Endothelial cell of umbilical vein (primary cell): ENCODE measurements around the gene DUSP22. TPM values are rescaled to one million over a fixed set of nuclear protein-coding genes. Genes with fewer than 3 reads are reported as not detected.

ENCODE experiments used
- BruUV-seq: library from RNA; stranded (reverse); fragments of 400-500 nt; replicated peaks from 2 replicates; lab custom pipeline; 2021; lab: Mats Ljungman, UMichigan
- CTCF ChIA-PET: fragments of 300-600, 350-600 bp; sonication (Branson Sonifier 250); formaldehyde crosslinking; loops from one replicate; lab custom pipeline; 2021; ENCODE audit warnings: antibody characterized with exemption, inconsistent platforms; lab: Charles Lee
- POLR2A ChIA-PET: fragments of 300-600, 350-600 bp; sonication (Branson Sonifier 250); formaldehyde crosslinking; loops from one replicate; lab custom pipeline; 2021; ENCODE audit warnings: antibody characterized with exemption, inconsistent platforms; lab: Charles Lee
- DNase-seq: peaks from one replicate; pipeline ENCODE4 v3.0.0-alpha.2; 2011; ENCODE audit warnings: low read depth, low spot score
- FAIRE-seq: peaks from 2 replicates; lab custom pipeline; 2011; peaks lifted over from hg19 to GRCh38; lab: Jason Lieb, UNC
- H2AFZ ChIP-seq: 2 replicates; pipeline ENCODE4 v1.6.0; 2012; ENCODE audit warnings: low read depth, low read length, control low read depth, inconsistent platforms
- H3K27ac ChIP-seq: 2 replicates; pipeline ENCODE4 v1.5.1; 2011; ENCODE audit warnings: low read depth, mild to moderate bottlenecking, control low read depth, low read length, moderate library complexity; ENCODE audit not compliant: insufficient read depth
- H3K27me3 ChIP-seq, 2 experiments: 2 replicates each; pipeline versions ENCODE4 v1.6.0 to v1.6.1; 2011; ENCODE audit warnings: low read length in 2 of 2, mixed read lengths in 1 of 2; ENCODE audit not compliant: control insufficient read depth in 2 of 2, insufficient read depth in 2 of 2
- H3K36me3 ChIP-seq, 2 experiments: 2 replicates in 1 of 2; 3 replicates in 1 of 2; pipeline ENCODE4 v1.5.1; 2011; ENCODE audit warnings: low read length in 2 of 2, mild to moderate bottlenecking in 1 of 2, moderate library complexity in 1 of 2; ENCODE audit not compliant: control insufficient read depth in 2 of 2, insufficient read depth in 2 of 2; ENCODE audit errors: extremely low read depth in 1 of 2
- H3K4me1 ChIP-seq: 3 replicates; pipeline ENCODE4 v1.5.1; 2011; ENCODE audit warnings: mild to moderate bottlenecking, low read length; ENCODE audit not compliant: control insufficient read depth, insufficient read depth; ENCODE audit errors: extremely low read depth
- H3K4me2 ChIP-seq: 2 replicates; pipeline ENCODE4 v1.6.1; 2011; ENCODE audit warnings: low read length, control low read depth, mixed read lengths; ENCODE audit not compliant: insufficient read depth
- H3K4me3 ChIP-seq, 3 experiments: fragments of 200-600 bp in 1 of 3; sonication (generic), shearing (Covaris generic) in 1 of 3; replicated peaks in 1 of 3; 2 replicates each; pipeline ENCODE4 v1.5.1; 2011 to 2016; ENCODE audit warnings: control low read depth in 3 of 3, low read length in 3 of 3, mild to moderate bottlenecking in 2 of 3, inconsistent platforms in 1 of 3, low read depth in 1 of 3, moderate library complexity in 1 of 3; ENCODE audit not compliant: insufficient read depth in 1 of 3
- H3K79me2 ChIP-seq: 2 replicates; pipeline ENCODE4 v1.6.0; 2012; ENCODE audit warnings: low read length, inconsistent platforms; ENCODE audit not compliant: control insufficient read depth, insufficient read depth
- H3K9ac ChIP-seq: replicated peaks from 2 replicates; pipeline ENCODE3; 2011; ENCODE audit warnings: low read length, control low read depth; ENCODE audit not compliant: insufficient read depth; ENCODE audit errors: extremely low read depth
- H3K9me1 ChIP-seq: replicated peaks from 3 replicates; pipeline ENCODE4 v1.6.0; 2011; ENCODE audit warnings: mild to moderate bottlenecking, low read length; ENCODE audit not compliant: control insufficient read depth, insufficient read depth; ENCODE audit errors: extremely low read depth
- H3K9me3 ChIP-seq: replicated peaks from 2 replicates; pipeline ENCODE4 v1.5.1; 2012; ENCODE audit warnings: low read length, inconsistent platforms; ENCODE audit not compliant: control insufficient read depth, insufficient read depth
- H4K20me1 ChIP-seq: replicated peaks from 2 replicates; pipeline ENCODE3; 2011; ENCODE audit warnings: mild to moderate bottlenecking, low read length; ENCODE audit not compliant: control insufficient read depth, insufficient read depth; ENCODE audit errors: extremely low read depth
- CTCF ChIP-seq, 2 donors: IDR thresholded peaks; 1 replicate in 1 of 2; 2 replicates in 1 of 2; pipeline ENCODE4 v1.5.1; 2011; ENCODE audit warnings: low read length in 2 of 2, mild to moderate bottlenecking in 2 of 2, moderate library complexity in 2 of 2, control low read depth in 1 of 2, inconsistent platforms in 1 of 2, low read depth in 1 of 2; ENCODE audit not compliant: insufficient read depth in 1 of 2; ENCODE audit errors: extremely low read depth in 1 of 2
- GATA2 ChIP-seq: IDR thresholded peaks from 2 replicates; pipeline ENCODE4 v1.7.0; 2011; ENCODE audit warnings: low read depth, mild to moderate bottlenecking, moderate library complexity, mixed read lengths, low read length; ENCODE audit not compliant: insufficient read length, insufficient read depth
- JUN ChIP-seq: IDR thresholded peaks from 2 replicates; pipeline ENCODE4 v1.6.1; 2011; ENCODE audit warnings: borderline replicate concordance, low read depth; ENCODE audit not compliant: insufficient read length, insufficient read depth
- MAX ChIP-seq: IDR thresholded peaks from 2 replicates; pipeline ENCODE4 v1.6.1; 2011; ENCODE audit not compliant: insufficient read depth, insufficient read length
- MYC ChIP-seq: IDR thresholded peaks from one replicate; pipeline ENCODE4 v1.6.1; 2011; ENCODE audit warnings: mild to moderate bottlenecking, low read depth, low read length
- POLR2A ChIP-seq: IDR thresholded peaks from 2 replicates; pipeline ENCODE4 v1.6.1; 2012; ENCODE audit warnings: low read depth, mild to moderate bottlenecking, control low read depth, low read length
- POLR2AphosphoS5 ChIP-seq: IDR thresholded peaks from 2 replicates; pipeline ENCODE4 v1.6.1; 2012; ENCODE audit warnings: low read depth, mild to moderate bottlenecking, control low read depth, low read length, moderate library complexity; ENCODE audit not compliant: insufficient read depth
- dilution Hi-C: fragments of 300-500 bp; cut with MboI; formaldehyde crosslinking; loops from one replicate; pipeline ENCODE4 v1.15.0; 2019; ENCODE audit warnings: low sequenced_read_pairs; ENCODE audit not compliant: extremely low pct_ligation_motif_present
- intact Hi-C: fragments of 100-400 bp; cut with micrococcal nuclease; formaldehyde crosslinking; loops from one replicate; pipeline ENCODE4 v1.10.0; 2022
- polyA plus RNA-seq, 4 experiments: library from polyadenylated mRNA; depleted of rRNA in 3 of 4; stranded (reverse) in 3 of 4; unstranded in 1 of 4; fragments of >200 nt; gene quantifications; 2 replicates each; pipeline versions ENCODE4 v1.2.1 to v1.2.3, GENCODE V29; 2011 to 2012; ENCODE audit warnings: missing spikeins in 1 of 4
- total RNA-seq: library from RNA; stranded (reverse); gene quantifications from 2 replicates; pipeline ENCODE4 v1.2.3, GENCODE V29; 2021

Gene DUSP22
- total and polyA plus RNA-seq, 2 donors (not counting 3 experiments of a cell fraction or from before 2014, with no cell fraction given): 23.2 to 33.9 TPM

GRCh38 chr6:279341-280029 is 12.8 kb upstream of the DUSP22 start:
- FAIRE-seq (no peak), DNase-seq (no peak)
- H3K4me3 ChIP-seq: no peak overlapping the region
- H3K4me2 ChIP-seq: no peak overlapping the region
- dilution Hi-C loops (no loop called here), intact Hi-C loops (no loop called here)
- CTCF ChIA-PET: no interaction called here
- no peaks in the 10 kb centered on the region for H3K36me3 ChIP-seq
- no peaks in the 10 kb centered on the region for H3K4me1 ChIP-seq
- no TSS peak for BruUV-seq
- H2AFZ ChIP-seq: no peak overlapping the region
- no peaks in the 10 kb centered on the region for H3K9me1 ChIP-seq
- H4K20me1 ChIP-seq: no peaks in the 10 kb centered on the region
- no peak overlapping the region for H3K27ac ChIP-seq
- no peaks in the 10 kb centered on the region for H3K9me3 ChIP-seq
- H3K27me3 ChIP-seq: peaks cover 2 to 4% of the 10 kb centered on the region in 2 experiments
- POLR2A ChIA-PET: no interaction called here
- H3K9ac ChIP-seq: no peak overlapping the region
- no peaks in the 10 kb centered on the region for H3K79me2 ChIP-seq
- TF ChIP-seq GATA2: no peak
- no peak for TF ChIP-seq JUN
- TF ChIP-seq MYC: no peak
- TF ChIP-seq POLR2A: no peak
- TF ChIP-seq MAX: no peak
- no peak for TF ChIP-seq POLR2AphosphoS5
- no peak for TF ChIP-seq CTCF (IDR thresholded peaks at IDR 0.05; ENCODE audit: extremely low read depth in 1 of 2, insufficient read depth in 1 of 2, low read depth in 1 of 2, low read length in 2 of 2)
